Measurements from ENCODE around the gene ST3GAL6. TPM values are rescaled to one million over a fixed set of nuclear protein-coding genes. Genes with fewer than 3 reads are reported as not detected.
A peak's percentile ranks its signal among the peaks of the same experiment; 100 is the strongest.

Gene ST3GAL6
- total and polyA plus RNA-seq, 2 of the 13 experiments (the other 11 are each of a cell fraction or from before 2014, with no cell fraction given), result 17.5 to 23.2 TPM

- TF ChIP-seq, protein P1, sequence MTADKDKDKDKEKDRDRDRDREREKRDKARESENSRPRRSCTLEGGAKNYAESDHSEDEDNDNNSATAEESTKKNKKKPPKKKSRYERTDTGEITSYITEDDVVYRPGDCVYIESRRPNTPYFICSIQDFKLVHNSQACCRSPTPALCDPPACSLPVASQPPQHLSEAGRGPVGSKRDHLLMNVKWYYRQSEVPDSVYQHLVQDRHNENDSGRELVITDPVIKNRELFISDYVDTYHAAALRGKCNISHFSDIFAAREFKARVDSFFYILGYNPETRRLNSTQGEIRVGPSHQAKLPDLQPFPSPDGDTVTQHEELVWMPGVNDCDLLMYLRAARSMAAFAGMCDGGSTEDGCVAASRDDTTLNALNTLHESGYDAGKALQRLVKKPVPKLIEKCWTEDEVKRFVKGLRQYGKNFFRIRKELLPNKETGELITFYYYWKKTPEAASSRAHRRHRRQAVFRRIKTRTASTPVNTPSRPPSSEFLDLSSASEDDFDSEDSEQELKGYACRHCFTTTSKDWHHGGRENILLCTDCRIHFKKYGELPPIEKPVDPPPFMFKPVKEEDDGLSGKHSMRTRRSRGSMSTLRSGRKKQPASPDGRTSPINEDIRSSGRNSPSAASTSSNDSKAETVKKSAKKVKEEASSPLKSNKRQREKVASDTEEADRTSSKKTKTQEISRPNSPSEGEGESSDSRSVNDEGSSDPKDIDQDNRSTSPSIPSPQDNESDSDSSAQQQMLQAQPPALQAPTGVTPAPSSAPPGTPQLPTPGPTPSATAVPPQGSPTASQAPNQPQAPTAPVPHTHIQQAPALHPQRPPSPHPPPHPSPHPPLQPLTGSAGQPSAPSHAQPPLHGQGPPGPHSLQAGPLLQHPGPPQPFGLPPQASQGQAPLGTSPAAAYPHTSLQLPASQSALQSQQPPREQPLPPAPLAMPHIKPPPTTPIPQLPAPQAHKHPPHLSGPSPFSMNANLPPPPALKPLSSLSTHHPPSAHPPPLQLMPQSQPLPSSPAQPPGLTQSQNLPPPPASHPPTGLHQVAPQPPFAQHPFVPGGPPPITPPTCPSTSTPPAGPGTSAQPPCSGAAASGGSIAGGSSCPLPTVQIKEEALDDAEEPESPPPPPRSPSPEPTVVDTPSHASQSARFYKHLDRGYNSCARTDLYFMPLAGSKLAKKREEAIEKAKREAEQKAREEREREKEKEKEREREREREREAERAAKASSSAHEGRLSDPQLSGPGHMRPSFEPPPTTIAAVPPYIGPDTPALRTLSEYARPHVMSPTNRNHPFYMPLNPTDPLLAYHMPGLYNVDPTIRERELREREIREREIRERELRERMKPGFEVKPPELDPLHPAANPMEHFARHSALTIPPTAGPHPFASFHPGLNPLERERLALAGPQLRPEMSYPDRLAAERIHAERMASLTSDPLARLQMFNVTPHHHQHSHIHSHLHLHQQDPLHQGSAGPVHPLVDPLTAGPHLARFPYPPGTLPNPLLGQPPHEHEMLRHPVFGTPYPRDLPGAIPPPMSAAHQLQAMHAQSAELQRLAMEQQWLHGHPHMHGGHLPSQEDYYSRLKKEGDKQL (CRISPR knock-in tag; IDR thresholded peaks at IDR 0.05; ENCODE audit: low read depth), result no peak
- TF ChIP-seq, protein P2, sequence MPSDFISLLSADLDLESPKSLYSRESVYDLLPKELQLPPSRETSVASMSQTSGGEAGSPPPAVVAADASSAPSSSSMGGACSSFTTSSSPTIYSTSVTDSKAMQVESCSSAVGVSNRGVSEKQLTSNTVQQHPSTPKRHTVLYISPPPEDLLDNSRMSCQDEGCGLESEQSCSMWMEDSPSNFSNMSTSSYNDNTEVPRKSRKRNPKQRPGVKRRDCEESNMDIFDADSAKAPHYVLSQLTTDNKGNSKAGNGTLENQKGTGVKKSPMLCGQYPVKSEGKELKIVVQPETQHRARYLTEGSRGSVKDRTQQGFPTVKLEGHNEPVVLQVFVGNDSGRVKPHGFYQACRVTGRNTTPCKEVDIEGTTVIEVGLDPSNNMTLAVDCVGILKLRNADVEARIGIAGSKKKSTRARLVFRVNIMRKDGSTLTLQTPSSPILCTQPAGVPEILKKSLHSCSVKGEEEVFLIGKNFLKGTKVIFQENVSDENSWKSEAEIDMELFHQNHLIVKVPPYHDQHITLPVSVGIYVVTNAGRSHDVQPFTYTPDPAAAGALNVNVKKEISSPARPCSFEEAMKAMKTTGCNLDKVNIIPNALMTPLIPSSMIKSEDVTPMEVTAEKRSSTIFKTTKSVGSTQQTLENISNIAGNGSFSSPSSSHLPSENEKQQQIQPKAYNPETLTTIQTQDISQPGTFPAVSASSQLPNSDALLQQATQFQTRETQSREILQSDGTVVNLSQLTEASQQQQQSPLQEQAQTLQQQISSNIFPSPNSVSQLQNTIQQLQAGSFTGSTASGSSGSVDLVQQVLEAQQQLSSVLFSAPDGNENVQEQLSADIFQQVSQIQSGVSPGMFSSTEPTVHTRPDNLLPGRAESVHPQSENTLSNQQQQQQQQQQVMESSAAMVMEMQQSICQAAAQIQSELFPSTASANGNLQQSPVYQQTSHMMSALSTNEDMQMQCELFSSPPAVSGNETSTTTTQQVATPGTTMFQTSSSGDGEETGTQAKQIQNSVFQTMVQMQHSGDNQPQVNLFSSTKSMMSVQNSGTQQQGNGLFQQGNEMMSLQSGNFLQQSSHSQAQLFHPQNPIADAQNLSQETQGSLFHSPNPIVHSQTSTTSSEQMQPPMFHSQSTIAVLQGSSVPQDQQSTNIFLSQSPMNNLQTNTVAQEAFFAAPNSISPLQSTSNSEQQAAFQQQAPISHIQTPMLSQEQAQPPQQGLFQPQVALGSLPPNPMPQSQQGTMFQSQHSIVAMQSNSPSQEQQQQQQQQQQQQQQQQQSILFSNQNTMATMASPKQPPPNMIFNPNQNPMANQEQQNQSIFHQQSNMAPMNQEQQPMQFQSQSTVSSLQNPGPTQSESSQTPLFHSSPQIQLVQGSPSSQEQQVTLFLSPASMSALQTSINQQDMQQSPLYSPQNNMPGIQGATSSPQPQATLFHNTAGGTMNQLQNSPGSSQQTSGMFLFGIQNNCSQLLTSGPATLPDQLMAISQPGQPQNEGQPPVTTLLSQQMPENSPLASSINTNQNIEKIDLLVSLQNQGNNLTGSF (CRISPR knock-in tag; IDR thresholded peaks at IDR 0.05), result 0 out of 2 replicates have a peak, but pooled peaks have one; percentile 36
- TF ChIP-seq BRD4 (CRISPR knock-in tag; IDR thresholded peaks at IDR 0.05) (no peak), ZNF703 (CRISPR knock-in tag; IDR thresholded peaks at IDR 0.05; ENCODE audit: borderline replicate concordance) (no peak), HOXA3 (CRISPR knock-in tag; IDR thresholded peaks at IDR 0.05) (peak; percentile 37; the same call in 1 of the 2 replicates), ISL2 (CRISPR knock-in tag; IDR thresholded peaks at IDR 0.05) (no peak), ZNF83 (CRISPR knock-in tag; IDR thresholded peaks at IDR 0.05; ENCODE audit: borderline replicate concordance) (no peak), CREB1 (IDR thresholded peaks at IDR 0.05) (no peak), CREB1 (CRISPR knock-in tag; IDR thresholded peaks at IDR 0.05) (no peak), HNRNPLL (IDR thresholded peaks at IDR 0.05; ENCODE audit: low read depth, low read length, poor library complexity, severe bottlenecking) (peak; percentile 81), ZFYVE20 (CRISPR knock-in tag; IDR thresholded peaks at IDR 0.05; ENCODE audit: borderline replicate concordance, low read depth) (no peak; the same call in 1 of the 2 replicates), KLF16 (CRISPR knock-in tag; IDR thresholded peaks at IDR 0.05) (no peak), ZNF589 (CRISPR knock-in tag; conservative IDR thresholded peaks at IDR 0.05) (no peak), ZNF260 (CRISPR knock-in tag; IDR thresholded peaks at IDR 0.05; ENCODE audit: borderline replicate concordance, low read depth) (no peak), SRSF4 (IDR thresholded peaks at IDR 0.05; ENCODE audit: low read depth, low read length, poor library complexity, severe bottlenecking) (no peak)
- TF ChIP-seq, protein P3, sequence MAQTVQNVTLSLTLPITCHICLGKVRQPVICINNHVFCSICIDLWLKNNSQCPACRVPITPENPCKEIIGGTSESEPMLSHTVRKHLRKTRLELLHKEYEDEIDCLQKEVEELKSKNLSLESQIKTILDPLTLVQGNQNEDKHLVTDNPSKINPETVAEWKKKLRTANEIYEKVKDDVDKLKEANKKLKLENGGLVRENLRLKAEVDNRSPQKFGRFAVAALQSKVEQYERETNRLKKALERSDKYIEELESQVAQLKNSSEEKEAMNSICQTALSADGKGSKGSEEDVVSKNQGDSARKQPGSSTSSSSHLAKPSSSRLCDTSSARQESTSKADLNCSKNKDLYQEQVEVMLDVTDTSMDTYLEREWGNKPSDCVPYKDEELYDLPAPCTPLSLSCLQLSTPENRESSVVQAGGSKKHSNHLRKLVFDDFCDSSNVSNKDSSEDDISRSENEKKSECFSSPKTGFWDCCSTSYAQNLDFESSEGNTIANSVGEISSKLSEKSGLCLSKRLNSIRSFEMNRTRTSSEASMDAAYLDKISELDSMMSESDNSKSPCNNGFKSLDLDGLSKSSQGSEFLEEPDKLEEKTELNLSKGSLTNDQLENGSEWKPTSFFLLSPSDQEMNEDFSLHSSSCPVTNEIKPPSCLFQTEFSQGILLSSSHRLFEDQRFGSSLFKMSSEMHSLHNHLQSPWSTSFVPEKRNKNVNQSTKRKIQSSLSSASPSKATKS (CRISPR knock-in tag; IDR thresholded peaks at IDR 0.05), result no peak
Observed at GRCh38 chr3:98732286-98733052, 30.7 kb upstream of the ST3GAL6 start (continued).
